ENCODE measurements around the gene WDR81. TPM values are rescaled to one million over a fixed set of nuclear protein-coding genes. Genes with fewer than 3 reads are reported as not detected.

The WDR81 gene
- total RNA-seq, 1 experiment from 2014 or later = 17.3 TPM

DNA sequence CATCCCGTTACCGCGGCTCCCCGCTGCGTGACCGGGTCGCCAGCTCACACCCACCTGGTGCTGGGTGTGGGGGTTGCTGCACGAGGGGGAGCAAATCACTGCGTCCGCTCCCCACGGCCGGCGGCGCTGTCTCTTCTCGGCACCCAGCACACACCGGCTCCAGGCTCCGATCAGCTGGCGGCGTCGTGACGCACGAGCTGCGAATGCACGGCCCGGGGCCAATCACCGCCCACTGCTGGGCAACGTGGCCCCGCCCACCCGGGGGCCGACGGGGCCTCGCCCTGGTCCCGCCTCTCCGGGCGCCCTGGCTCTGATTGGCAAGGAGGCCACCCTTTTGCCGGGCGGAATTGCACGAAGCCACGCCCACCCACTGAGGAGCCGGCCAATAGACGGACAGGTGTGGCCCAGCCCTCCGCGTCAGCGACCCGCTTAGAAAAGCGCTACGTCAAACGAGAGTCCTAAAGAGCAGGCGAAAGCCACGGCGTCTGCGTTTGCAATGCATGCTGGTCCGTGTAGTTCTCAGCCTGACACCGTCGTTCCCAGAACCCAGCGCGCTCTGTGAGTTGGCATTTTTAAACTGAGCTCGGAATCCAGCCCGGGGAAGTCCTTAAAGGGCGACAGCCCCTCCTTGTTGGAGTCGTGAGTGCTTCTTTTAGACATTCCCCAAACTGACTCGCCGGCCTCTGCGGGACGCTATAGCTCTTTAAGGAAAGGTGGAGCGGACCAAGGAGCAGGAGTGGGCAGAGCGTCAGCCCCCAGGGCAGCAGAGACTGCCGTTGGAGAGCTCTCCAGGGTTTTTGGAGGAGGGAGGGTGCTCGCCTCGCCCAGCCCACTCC, 8.2 kb upstream of the WDR81 start:
- H3K27me3 ChIP-seq (ENCODE audit: insufficient read depth, low read length) = no peaks in the 10 kb centered on the region
- no peaks in the 10 kb centered on the region for H3K9me3 ChIP-seq (ENCODE audit: control insufficient read depth in 1 of 2, insufficient read depth in 1 of 2, low read depth in 1 of 2, low read length in 2 of 2)
- DNase-seq (ENCODE audit: low read depth, low spot score) (peak; percentile 100), ATAC-seq (peak; percentile 76)
- CTCF ChIA-PET = interaction anchor here (0.7 to 2.3 kb wide), 10 partner anchors 10 to 528 kb away, joined by 3 to 15 read pairs (median 6); partner anchors contain the start of gene RILP
- peak overlapping the region; percentile 93 for H3K9ac ChIP-seq (ENCODE audit: low read length)
- intact Hi-C loops (cut with micrococcal nuclease) = loop anchor here (2.0 to 10.0 kb wide), 3 partner anchors 31 to 689 kb away; partner anchors contain the start of genes MNT, PITPNA and PRPF8
- RAD21 ChIA-PET (ENCODE audit: low non-redundant PET in 1 of 2, low total read pairs in 2 of 2, uncharacterized antibody in 2 of 2, unreplicated experiment in 2 of 2) = interaction anchor here (0.6 to 1.5 kb wide), 7 partner anchors 33 to 322 kb away, joined by 3 to 6 read pairs (median 4); no protein-coding TSS in a partner anchor
- POLR2A ChIA-PET = interaction anchor here (0.6 to 1.9 kb wide), 22 partner anchors 10 to 463 kb away, joined by 3 to 14 read pairs (median 4); partner anchors contain the start of genes PITPNA, RILP, RPA1 and SERPINF1
- H3K4me3 ChIP-seq (replicated peaks in 1 of 2; ENCODE audit: low read depth in 1 of 2, low read length in 2 of 2) = peak overlapping the region; percentile 85 to 94
- H3K27ac ChIP-seq (ENCODE audit: low read depth, low read length) = peak overlapping the region; percentile 99
- peaks cover 29 to 66% of the 10 kb centered on the region in 2 experiments for H3K4me1 ChIP-seq (ENCODE audit: control insufficient read depth in 1 of 2, insufficient read depth in 2 of 2, low read length in 2 of 2)
- no peaks in the 10 kb centered on the region for H4K20me1 ChIP-seq (ENCODE audit: insufficient read depth)
- no peak overlapping the region for H2AFZ ChIP-seq (ENCODE audit: low read depth, low read length, poor library complexity, severe bottlenecking)
- peaks cover 0 to 20% of the 10 kb centered on the region in 2 experiments; a peak in 1 of 4 replicates for H3K36me3 ChIP-seq (ENCODE audit: control insufficient read depth in 1 of 2, insufficient read depth in 2 of 2, low read length in 2 of 2)
- TSS peak; percentile 32 for BruUV-seq (replicated peaks)
- peaks cover 33% of the 10 kb centered on the region; the same call in 1 of the 2 replicates for H3K79me2 ChIP-seq (ENCODE audit: insufficient read depth, low read length)
- H3K4me2 ChIP-seq (ENCODE audit: low read length) = peak overlapping the region; percentile 94
- TF ChIP-seq CBX3 (IDR thresholded peaks at IDR 0.05; ENCODE audit: low read depth) (no peak), POLR2A (IDR thresholded peaks at IDR 0.05; ENCODE audit: borderline replicate concordance, extremely low read depth, insufficient read depth, insufficient read length) (no peak), EGR1 (IDR thresholded peaks at IDR 0.05; ENCODE audit: low read depth) (peak; percentile 78), FOSL1 (IDR thresholded peaks at IDR 0.05; ENCODE audit: low read depth) (no peak), SP1 (IDR thresholded peaks at IDR 0.05; ENCODE audit: low read depth) (peak; percentile 99), TCF7L2 (IDR thresholded peaks at IDR 0.05; ENCODE audit: borderline replicate concordance, extremely low read depth, insufficient read depth, insufficient read length) (peak; percentile 49), POLR2AphosphoS5 (IDR thresholded peaks at IDR 0.05; ENCODE audit: low read depth, low read length) (peak; percentile 78), SIN3A (IDR thresholded peaks at IDR 0.05; ENCODE audit: low read depth) (peak; percentile 99)
- TF ChIP-seq, protein P1, sequence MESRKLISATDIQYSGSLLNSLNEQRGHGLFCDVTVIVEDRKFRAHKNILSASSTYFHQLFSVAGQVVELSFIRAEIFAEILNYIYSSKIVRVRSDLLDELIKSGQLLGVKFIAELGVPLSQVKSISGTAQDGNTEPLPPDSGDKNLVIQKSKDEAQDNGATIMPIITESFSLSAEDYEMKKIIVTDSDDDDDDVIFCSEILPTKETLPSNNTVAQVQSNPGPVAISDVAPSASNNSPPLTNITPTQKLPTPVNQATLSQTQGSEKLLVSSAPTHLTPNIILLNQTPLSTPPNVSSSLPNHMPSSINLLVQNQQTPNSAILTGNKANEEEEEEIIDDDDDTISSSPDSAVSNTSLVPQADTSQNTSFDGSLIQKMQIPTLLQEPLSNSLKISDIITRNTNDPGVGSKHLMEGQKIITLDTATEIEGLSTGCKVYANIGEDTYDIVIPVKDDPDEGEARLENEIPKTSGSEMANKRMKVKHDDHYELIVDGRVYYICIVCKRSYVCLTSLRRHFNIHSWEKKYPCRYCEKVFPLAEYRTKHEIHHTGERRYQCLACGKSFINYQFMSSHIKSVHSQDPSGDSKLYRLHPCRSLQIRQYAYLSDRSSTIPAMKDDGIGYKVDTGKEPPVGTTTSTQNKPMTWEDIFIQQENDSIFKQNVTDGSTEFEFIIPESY (IDR thresholded peaks at IDR 0.05; ENCODE audit: extremely low read depth, insufficient replicate concordance, low read length) = no peak
- TF ChIP-seq, protein P2, sequence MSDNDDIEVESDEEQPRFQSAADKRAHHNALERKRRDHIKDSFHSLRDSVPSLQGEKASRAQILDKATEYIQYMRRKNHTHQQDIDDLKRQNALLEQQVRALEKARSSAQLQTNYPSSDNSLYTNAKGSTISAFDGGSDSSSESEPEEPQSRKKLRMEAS (IDR thresholded peaks at IDR 0.05) = peak; percentile 79
- H3K9me2 ChIP-seq (ENCODE audit: insufficient read depth) = no peaks in the 10 kb centered on the region
